ENCODE data around the gene MAN1B1.
"Not testable (repeated sequence)": the region's sequence is repeated elsewhere in the genome, so short reads cannot be mapped to it uniquely, and the experiment has no call there.

Gene MAN1B1

GRCh38 chr9:137052998-137053943 is 33.5 kb upstream of the MAN1B1 start:
- DNase-seq, result no peak

- DNase-seq, result peak; percentile 16 to 29
These were observed 32.5 kb upstream of the MAN1B1 start, which contains the start of gene ENTPD2 for GRCh38 chr9:137053944-137054931. ENTPD2 (minus strand) TSS chr9:137054061; CDS start chr9:137053997, 64 bp downstream.

GRCh38 chr9:137054932-137055384 is 31.8 kb upstream of the MAN1B1 start:
- no peak for DNase-seq

GRCh38 chr9:137055385-137056364 is 31.1 kb upstream of the MAN1B1 start:
- DNase-seq, result no peak

GRCh38 chr9:137056739-137057415 is 29.9 kb upstream of the MAN1B1 start:
- no peak for DNase-seq

- DNase-seq, result peak in 1 of 2 experiments; percentile 63
These were observed 29.2 kb upstream of the MAN1B1 start for GRCh38 chr9:137057545-137057944.

GRCh38 chr9:137058521-137059234 is 28.1 kb upstream of the MAN1B1 start:
- no peak for DNase-seq

- no peak for DNase-seq
These were observed 24.4 kb upstream of the MAN1B1 start for GRCh38 chr9:137062384-137062783.

GRCh38 chr9:137062798-137063197 is 24.0 kb upstream of the MAN1B1 start:
- DNase-seq, result not testable (repeated sequence)

GRCh38 chr9:137063311-137064026 is 23.3 kb upstream of the MAN1B1 start:
- DNase-seq, result no peak

GRCh38 chr9:137064027-137064879 is 22.5 kb upstream of the MAN1B1 start:
- no peak for DNase-seq

- DNase-seq, result no peak
These were observed 22.0 kb upstream of the MAN1B1 start for GRCh38 chr9:137064880-137065164.

- DNase-seq, result no peak
These were observed 21.3 kb upstream of the MAN1B1 start for GRCh38 chr9:137065336-137065967.

- DNase-seq, result no peak
These were observed 20.5 kb upstream of the MAN1B1 start for GRCh38 chr9:137066096-137066861.

GRCh38 chr9:137067860-137068538 is 18.8 kb upstream of the MAN1B1 start:
- DNase-seq, result peak in 1 of 2 experiments; percentile 33

- no peak for DNase-seq
These were observed 18.0 kb upstream of the MAN1B1 start for GRCh38 chr9:137068539-137069507.

All from NCI-H187 (cell line).